Measurements from ENCODE around the gene ATP6V0E2. TPM values are rescaled to one million over a fixed set of nuclear protein-coding genes. Genes with fewer than 3 reads are reported as not detected.

Gene ATP6V0E2
- total RNA-seq, 1 experiment from 2014 or later, result 35.6 TPM

DNA sequence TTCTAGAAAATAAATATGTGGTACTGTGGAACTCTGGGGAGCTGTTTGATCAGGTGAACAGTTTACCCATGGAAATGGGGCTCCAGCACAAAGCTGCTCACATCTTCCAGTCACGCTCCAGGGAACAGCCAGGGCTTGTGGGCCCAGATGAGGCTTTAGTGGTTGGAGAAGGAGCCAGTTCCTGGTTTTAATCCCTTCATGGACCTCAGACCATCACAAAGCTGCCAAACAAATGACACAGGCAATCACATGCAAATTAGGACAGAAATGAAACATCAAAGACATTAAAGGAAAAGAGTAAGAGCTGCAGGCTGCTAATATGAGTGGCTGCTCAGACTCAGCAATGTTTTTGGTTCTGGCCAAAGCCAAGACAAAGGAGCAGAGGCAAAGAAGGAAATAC is 2.2 kb upstream of the ATP6V0E2 start:
- intact Hi-C loops (cut with micrococcal nuclease; ENCODE audit: unreplicated experiment), result loop anchor here (1.0 to 10.0 kb wide), 3 partner anchors 15 to 247 kb away; no protein-coding TSS in a partner anchor
- TF ChIP-seq, protein P1, sequence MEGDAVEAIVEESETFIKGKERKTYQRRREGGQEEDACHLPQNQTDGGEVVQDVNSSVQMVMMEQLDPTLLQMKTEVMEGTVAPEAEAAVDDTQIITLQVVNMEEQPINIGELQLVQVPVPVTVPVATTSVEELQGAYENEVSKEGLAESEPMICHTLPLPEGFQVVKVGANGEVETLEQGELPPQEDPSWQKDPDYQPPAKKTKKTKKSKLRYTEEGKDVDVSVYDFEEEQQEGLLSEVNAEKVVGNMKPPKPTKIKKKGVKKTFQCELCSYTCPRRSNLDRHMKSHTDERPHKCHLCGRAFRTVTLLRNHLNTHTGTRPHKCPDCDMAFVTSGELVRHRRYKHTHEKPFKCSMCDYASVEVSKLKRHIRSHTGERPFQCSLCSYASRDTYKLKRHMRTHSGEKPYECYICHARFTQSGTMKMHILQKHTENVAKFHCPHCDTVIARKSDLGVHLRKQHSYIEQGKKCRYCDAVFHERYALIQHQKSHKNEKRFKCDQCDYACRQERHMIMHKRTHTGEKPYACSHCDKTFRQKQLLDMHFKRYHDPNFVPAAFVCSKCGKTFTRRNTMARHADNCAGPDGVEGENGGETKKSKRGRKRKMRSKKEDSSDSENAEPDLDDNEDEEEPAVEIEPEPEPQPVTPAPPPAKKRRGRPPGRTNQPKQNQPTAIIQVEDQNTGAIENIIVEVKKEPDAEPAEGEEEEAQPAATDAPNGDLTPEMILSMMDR (conservative IDR thresholded peaks at IDR 0.05), result no peak
- TF ChIP-seq EZH2 (IDR thresholded peaks at IDR 0.05; ENCODE audit: low read depth), result no peak
- no peak overlapping the region for H3K4me3 ChIP-seq
- H3K4me2 ChIP-seq, result no peak overlapping the region
- peaks cover 5% of the 10 kb centered on the region; the same call in 1 of the 2 replicates for H3K4me1 ChIP-seq (replicated peaks; ENCODE audit: insufficient read depth)
- no TSS peak for BruUV-seq (replicated peaks)
- no peaks in the 10 kb centered on the region for H3K27me3 ChIP-seq (ENCODE audit: insufficient read depth, low read depth)
- ChIA-PET CTCF (interaction anchor here (0.6 kb wide), 1 partner anchor 409 kb away, joined by 4 read pairs; no protein-coding TSS in a partner anchor), POLR2A (ENCODE audit: unreplicated experiment) (interaction anchor here (0.6 kb wide), 1 partner anchor 40 kb away, joined by 6 read pairs; no protein-coding TSS in a partner anchor)
- H2AFZ ChIP-seq, result no peak overlapping the region
- H4K20me1 ChIP-seq (ENCODE audit: insufficient read depth), result no peaks in the 10 kb centered on the region
- no peak for DNase-seq
- no peaks in the 10 kb centered on the region for H3K9me3 ChIP-seq (ENCODE audit: insufficient read depth, low read depth)
- peaks cover 19% of the 10 kb centered on the region; the same call in 1 of the 2 replicates for H3F3A ChIP-seq (ENCODE audit: insufficient read depth, low read depth)
- H3K79me2 ChIP-seq (ENCODE audit: low read depth), result no peaks in the 10 kb centered on the region
- H3K9me2 ChIP-seq (ENCODE audit: insufficient read depth), result no peaks in the 10 kb centered on the region
- H3K36me3 ChIP-seq (ENCODE audit: low read depth), result no peaks in the 10 kb centered on the region
- H3K27ac ChIP-seq, result no peak overlapping the region

DNA sequence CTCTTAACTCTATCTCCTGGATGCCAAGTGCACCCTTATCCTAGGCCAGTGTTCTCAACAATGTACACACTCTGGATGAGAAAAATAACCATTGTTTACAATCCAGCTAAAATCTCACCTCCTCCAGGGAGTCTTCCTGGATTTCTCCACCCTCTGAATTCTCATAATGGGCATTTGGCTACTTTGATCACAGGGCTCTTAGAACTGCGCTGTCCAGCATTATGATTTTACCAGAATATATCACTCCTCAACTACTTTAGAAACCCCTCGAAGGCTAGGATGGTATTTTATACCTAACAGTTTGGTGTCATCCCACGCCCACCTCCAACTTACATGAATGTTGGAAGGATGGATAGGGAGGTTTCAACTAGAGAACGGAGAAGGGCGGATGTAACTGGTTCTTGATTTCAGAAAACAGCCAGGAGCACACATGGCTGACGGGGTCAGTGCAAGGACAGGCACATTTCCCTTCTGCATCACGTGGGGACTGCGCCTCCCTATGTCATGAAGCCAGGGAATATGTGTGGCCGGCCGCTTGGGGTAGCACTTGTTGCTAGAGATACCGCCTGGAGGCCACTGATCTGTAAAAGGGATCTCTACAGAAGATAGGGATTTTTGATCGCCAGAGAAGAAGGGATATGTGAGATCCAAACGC is 1.2 kb upstream of the ATP6V0E2 start:
- Histone ChIP-seq H3F3A (ENCODE audit: insufficient read depth, low read depth) (peaks cover 19% of the 10 kb centered on the region; the same call in 1 of the 2 replicates), H3K9me3 (ENCODE audit: insufficient read depth, low read depth) (no peaks in the 10 kb centered on the region), H3K27me3 (ENCODE audit: insufficient read depth, low read depth) (no peaks in the 10 kb centered on the region), H3K9me2 (ENCODE audit: insufficient read depth) (no peaks in the 10 kb centered on the region), H3K79me2 (ENCODE audit: low read depth) (no peaks in the 10 kb centered on the region), H3K4me2 (peak overlapping the region; percentile 82), H2AFZ (peak overlapping the region; percentile 97), H3K4me3 (peak overlapping the region; percentile 75), H4K20me1 (ENCODE audit: insufficient read depth) (no peaks in the 10 kb centered on the region), H3K27ac (no peak overlapping the region), H3K36me3 (ENCODE audit: low read depth) (no peaks in the 10 kb centered on the region), H3K4me1 (replicated peaks; ENCODE audit: insufficient read depth) (peaks cover 5% of the 10 kb centered on the region; the same call in 1 of the 2 replicates)
- POLR2A ChIA-PET (ENCODE audit: unreplicated experiment), result no interaction called here
- CTCF ChIA-PET, result no interaction called here
- peak; percentile 61 to 66 for DNase-seq
- BruUV-seq (replicated peaks), result no TSS peak
- TF ChIP-seq, protein P1 (conservative IDR thresholded peaks at IDR 0.05), result no peak
- TF ChIP-seq EZH2 (IDR thresholded peaks at IDR 0.05; ENCODE audit: low read depth), result no peak
- intact Hi-C loops (cut with micrococcal nuclease; ENCODE audit: unreplicated experiment), result loop anchor here (1.0 to 10.0 kb wide), 3 partner anchors 34 to 248 kb away; partner anchors contain the start of gene ZNF862

GRCh38 chr7:149873970-149874643 is 338 bp downstream of the ATP6V0E2 start:
- Histone ChIP-seq H3K79me2 (ENCODE audit: low read depth) (no peaks in the 10 kb centered on the region), H3K4me2 (peak overlapping the region; percentile 82), H3F3A (ENCODE audit: insufficient read depth, low read depth) (peaks cover 19% of the 10 kb centered on the region; the same call in 1 of the 2 replicates), H3K9me3 (ENCODE audit: insufficient read depth, low read depth) (no peaks in the 10 kb centered on the region), H3K9me2 (ENCODE audit: insufficient read depth) (no peaks in the 10 kb centered on the region), H3K4me1 (replicated peaks; ENCODE audit: insufficient read depth) (peaks cover 5% of the 10 kb centered on the region; the same call in 1 of the 2 replicates), H3K36me3 (ENCODE audit: low read depth) (no peaks in the 10 kb centered on the region), H3K4me3 (peak overlapping the region; percentile 75), H4K20me1 (ENCODE audit: insufficient read depth) (no peaks in the 10 kb centered on the region), H3K27me3 (ENCODE audit: insufficient read depth, low read depth) (no peaks in the 10 kb centered on the region), H2AFZ (peak overlapping the region; percentile 97), H3K27ac (no peak overlapping the region)
- ChIA-PET CTCF (no interaction called here), POLR2A (ENCODE audit: unreplicated experiment) (no interaction called here)
- intact Hi-C loops (cut with micrococcal nuclease; ENCODE audit: unreplicated experiment), result loop anchor here (1.0 to 10.0 kb wide), 3 partner anchors 36 to 249 kb away; partner anchors contain the start of gene ZNF862
- BruUV-seq (replicated peaks), result no TSS peak
- DNase-seq, result no peak
- TF ChIP-seq, protein P1 (conservative IDR thresholded peaks at IDR 0.05), result no peak
- TF ChIP-seq EZH2 (IDR thresholded peaks at IDR 0.05; ENCODE audit: low read depth), result no peak
